ENCODE results near the gene DAB2IP. TPM values are rescaled to one million over a fixed set of nuclear protein-coding genes. Genes with fewer than 3 reads are reported as not detected.

The DAB2IP gene
- total RNA-seq, 1 experiment from 2014 or later: 52.6 TPM

GRCh38 chr9:121831869-121832268 lies 180.4 kb downstream of the DAB2IP start:
- Mint-ChIP-seq H3K27me3 (ENCODE audit: low read depth) (no peaks in the 10 kb centered on the region), H3K4me1 (peaks cover 5% of the 10 kb centered on the region), H3K27ac (no peak overlapping the region), H3K36me3 (no peaks in the 10 kb centered on the region), H3K9me3 (no peaks in the 10 kb centered on the region), H3K4me3 (no peak overlapping the region)
- ChIA-PET POLR2A (no interaction called here), CTCF (interaction anchor here (0.7 kb wide), 1 partner anchor 148 kb away, joined by 3 read pairs; no protein-coding TSS in a partner anchor)
- DNase-seq (ENCODE audit: low spot score) (no peak), ATAC-seq (no peak)
- TF ChIP-seq ELF4 (CRISPR knock-in tag; IDR thresholded peaks at IDR 0.05; ENCODE audit: low read depth) (no peak), ERG (CRISPR knock-in tag; IDR thresholded peaks at IDR 0.05) (no peak), ZNF423 (CRISPR knock-in tag; IDR thresholded peaks at IDR 0.05) (no peak), NR3C1 (CRISPR knock-in tag; conservative IDR thresholded peaks at IDR 0.05; ENCODE audit: low read depth) (no peak), HMGA2 (CRISPR knock-in tag; IDR thresholded peaks at IDR 0.05) (no peak), RORB (CRISPR knock-in tag; IDR thresholded peaks at IDR 0.05) (no peak), GABPB1 (CRISPR knock-in tag; IDR thresholded peaks at IDR 0.05) (no peak), KAT7 (CRISPR knock-in tag; IDR thresholded peaks at IDR 0.05; ENCODE audit: borderline replicate concordance) (no peak), GRHL2 (CRISPR knock-in tag; IDR thresholded peaks at IDR 0.05; ENCODE audit: insufficient replicate concordance, severe bottlenecking) (no peak)
- TF ChIP-seq, protein P1, sequence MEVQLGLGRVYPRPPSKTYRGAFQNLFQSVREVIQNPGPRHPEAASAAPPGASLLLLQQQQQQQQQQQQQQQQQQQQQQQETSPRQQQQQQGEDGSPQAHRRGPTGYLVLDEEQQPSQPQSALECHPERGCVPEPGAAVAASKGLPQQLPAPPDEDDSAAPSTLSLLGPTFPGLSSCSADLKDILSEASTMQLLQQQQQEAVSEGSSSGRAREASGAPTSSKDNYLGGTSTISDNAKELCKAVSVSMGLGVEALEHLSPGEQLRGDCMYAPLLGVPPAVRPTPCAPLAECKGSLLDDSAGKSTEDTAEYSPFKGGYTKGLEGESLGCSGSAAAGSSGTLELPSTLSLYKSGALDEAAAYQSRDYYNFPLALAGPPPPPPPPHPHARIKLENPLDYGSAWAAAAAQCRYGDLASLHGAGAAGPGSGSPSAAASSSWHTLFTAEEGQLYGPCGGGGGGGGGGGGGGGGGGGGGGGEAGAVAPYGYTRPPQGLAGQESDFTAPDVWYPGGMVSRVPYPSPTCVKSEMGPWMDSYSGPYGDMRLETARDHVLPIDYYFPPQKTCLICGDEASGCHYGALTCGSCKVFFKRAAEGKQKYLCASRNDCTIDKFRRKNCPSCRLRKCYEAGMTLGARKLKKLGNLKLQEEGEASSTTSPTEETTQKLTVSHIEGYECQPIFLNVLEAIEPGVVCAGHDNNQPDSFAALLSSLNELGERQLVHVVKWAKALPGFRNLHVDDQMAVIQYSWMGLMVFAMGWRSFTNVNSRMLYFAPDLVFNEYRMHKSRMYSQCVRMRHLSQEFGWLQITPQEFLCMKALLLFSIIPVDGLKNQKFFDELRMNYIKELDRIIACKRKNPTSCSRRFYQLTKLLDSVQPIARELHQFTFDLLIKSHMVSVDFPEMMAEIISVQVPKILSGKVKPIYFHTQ (CRISPR knock-in tag; IDR thresholded peaks at IDR 0.05): no peak
- TF ChIP-seq, protein P2, sequence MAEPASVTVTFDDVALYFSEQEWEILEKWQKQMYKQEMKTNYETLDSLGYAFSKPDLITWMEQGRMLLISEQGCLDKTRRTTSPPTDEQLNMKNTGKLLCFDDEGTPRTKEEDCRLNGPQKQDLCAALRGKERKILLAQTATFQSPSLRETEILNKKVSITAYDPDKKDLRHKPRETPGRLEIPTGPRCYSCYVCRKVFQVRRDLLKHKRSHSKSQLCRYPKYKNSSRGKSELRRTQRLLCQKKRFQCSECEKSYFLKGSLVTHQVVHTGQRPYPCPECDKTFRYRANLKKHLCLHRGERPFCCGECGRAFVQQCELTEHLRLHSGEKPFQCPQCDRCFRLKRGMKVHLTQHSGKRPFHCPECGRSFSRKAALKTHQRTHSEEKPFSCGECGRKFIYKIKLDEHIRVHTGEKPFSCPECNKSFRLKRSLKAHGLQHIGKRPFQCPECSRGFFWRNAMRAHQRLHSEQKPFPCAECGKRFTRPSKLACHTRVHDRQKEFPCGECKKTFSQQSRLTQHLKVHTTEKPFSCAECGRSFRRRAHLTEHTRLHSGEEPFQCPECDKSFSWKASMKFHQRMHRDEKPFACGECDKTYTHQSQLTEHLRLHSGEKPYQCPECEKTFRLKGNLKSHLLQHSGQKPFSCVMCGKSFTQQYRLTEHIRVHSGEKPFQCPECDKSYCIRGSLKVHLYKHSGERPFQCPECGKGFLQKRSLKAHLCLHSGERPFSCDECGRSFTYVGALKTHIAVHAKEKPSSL (CRISPR knock-in tag; conservative IDR thresholded peaks at IDR 0.05): no peak
- TF ChIP-seq, protein P3, sequence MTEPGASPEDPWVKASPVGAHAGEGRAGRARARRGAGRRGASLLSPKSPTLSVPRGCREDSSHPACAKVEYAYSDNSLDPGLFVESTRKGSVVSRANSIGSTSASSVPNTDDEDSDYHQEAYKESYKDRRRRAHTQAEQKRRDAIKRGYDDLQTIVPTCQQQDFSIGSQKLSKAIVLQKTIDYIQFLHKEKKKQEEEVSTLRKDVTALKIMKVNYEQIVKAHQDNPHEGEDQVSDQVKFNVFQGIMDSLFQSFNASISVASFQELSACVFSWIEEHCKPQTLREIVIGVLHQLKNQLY (CRISPR knock-in tag; IDR thresholded peaks at IDR 0.05): no peak

DNA sequence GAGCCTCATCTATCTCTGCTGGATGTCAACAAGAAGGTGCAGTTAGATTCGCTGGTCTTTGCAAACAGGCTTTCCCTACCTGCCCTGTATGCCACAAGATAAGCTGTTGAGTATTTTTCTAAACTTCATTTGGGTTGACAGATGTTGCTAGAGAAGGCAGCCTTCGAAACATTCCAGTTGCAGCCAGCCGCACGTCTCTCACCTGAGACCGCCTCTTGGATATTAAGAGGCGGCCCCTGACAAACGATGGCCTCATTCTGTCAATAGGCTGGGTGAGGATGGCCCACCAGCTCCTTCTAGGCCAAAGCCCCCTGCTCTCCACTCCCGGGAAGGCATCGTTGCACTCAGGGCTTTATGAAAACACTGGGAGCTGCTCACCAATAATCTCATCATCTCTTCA lies 181.6 kb downstream of the DAB2IP start:
- ATAC-seq: no peak
- H3K36me3 Mint-ChIP-seq: no peaks in the 10 kb centered on the region
- ChIA-PET CTCF (interaction anchor here (1.1 kb wide), 1 partner anchor 98 kb away, joined by 3 read pairs; no protein-coding TSS in a partner anchor), POLR2A (no interaction called here)
- no peaks in the 10 kb centered on the region for H3K27me3 Mint-ChIP-seq (ENCODE audit: low read depth)
- no peaks in the 10 kb centered on the region for H3K9me3 Mint-ChIP-seq
- peaks cover 3% of the 10 kb centered on the region; the same call in 1 of the 2 replicates for H3K4me1 Mint-ChIP-seq
- no peak overlapping the region for H3K4me3 Mint-ChIP-seq
- no peak overlapping the region for H3K27ac Mint-ChIP-seq
- DNase-seq (ENCODE audit: low spot score): no peak
- TF ChIP-seq USF1 (CRISPR knock-in tag; IDR thresholded peaks at IDR 0.05) (no peak), ZNF138 (CRISPR knock-in tag; conservative IDR thresholded peaks at IDR 0.05) (no peak)
- TF ChIP-seq, protein P4, sequence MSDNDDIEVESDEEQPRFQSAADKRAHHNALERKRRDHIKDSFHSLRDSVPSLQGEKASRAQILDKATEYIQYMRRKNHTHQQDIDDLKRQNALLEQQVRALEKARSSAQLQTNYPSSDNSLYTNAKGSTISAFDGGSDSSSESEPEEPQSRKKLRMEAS (CRISPR knock-in tag; IDR thresholded peaks at IDR 0.05): no peak
- TF ChIP-seq, protein P1 (CRISPR knock-in tag; IDR thresholded peaks at IDR 0.05): no peak
